Right ventricle myocardium inferior (tissue), 1 donor: ENCODE results near the gene ADORA1. TPM values are rescaled to one million over a fixed set of nuclear protein-coding genes. Genes with fewer than 3 reads are reported as not detected.

Source experiments
- ATAC-seq: fragments of 200-7000 bp; cut with Tn5 transposase; one replicate; pipeline ENCODE4 v1.9.1; 2020; ENCODE audit warnings: mild to moderate bottlenecking, moderate library complexity
- DNase-seq: peaks from one replicate; pipeline ENCODE4 v3.0.0; 2021; ENCODE audit errors: missing footprints
- intact Hi-C: fragments of 100-400 bp; cut with DNase I; formaldehyde crosslinking; loops from one replicate; pipeline ENCODE4 v1.11.0; 2022
- long read RNA-seq: library from polyadenylated mRNA; unstranded; transcript quantifications from one replicate; pipeline ENCODE4 v2.0.0, GENCODE V29; 2021
- total RNA-seq: library from RNA; stranded (reverse); fragmentation: NEBNext Ultra II Directional; extraction: Animal tissue kit (Norgen Biotek cat#: 25700); gene quantifications from one replicate; pipeline ENCODE4 v1.2.1, GENCODE V29; 2021
- donor health status: DM: no; HTN: yes; CAD: no; lungs with severe emphysema.

ADORA1 gene
- 19.0 TPM for total RNA-seq
- long read RNA-seq, partial matches to known transcripts: 9 of 23 reads
- long read RNA-seq, other reads (novel, unspliced or antisense): 11 of 23 reads

- intact Hi-C loops: loop anchor here (5.0 kb wide), 1 partner anchor 91 kb away; no protein-coding TSS in a partner anchor
- ATAC-seq (peak; percentile 88), DNase-seq (no peak)
Measured at GRCh38 chr1:203127666-203128430, at the start of gene ADORA1. TSS of gene ADORA1 (plus strand) at chr1:203127726. CDS start at chr1:203128842, 1,116 bp downstream.

- intact Hi-C loops: no loop called here
- ATAC-seq (no peak), DNase-seq (no peak)
Measured at GRCh38 chr1:203077956-203078355, 49.6 kb upstream of the ADORA1 start.

- DNase-seq (no peak), ATAC-seq (no peak)
- intact Hi-C loops: no loop called here
Measured at GRCh38 chr1:203078478-203078877, 49.0 kb upstream of the ADORA1 start.

- ATAC-seq: no peak
- no peak for DNase-seq
- intact Hi-C loops: no loop called here
Measured at GRCh38 chr1:203080456-203080855, 47.1 kb upstream of the ADORA1 start.

- no peak for ATAC-seq
- intact Hi-C loops: no loop called here
- no peak for DNase-seq
Measured at GRCh38 chr1:203081465-203082230, 45.9 kb upstream of the ADORA1 start.

GRCh38 chr1:203082231-203082505, 45.4 kb upstream of the ADORA1 start:
- ATAC-seq (no peak), DNase-seq (no peak)
- intact Hi-C loops: no loop called here

GRCh38 chr1:203082571-203083462, 44.7 kb upstream of the ADORA1 start:
- DNase-seq: no peak
- ATAC-seq: no peak
- intact Hi-C loops: no loop called here

GRCh38 chr1:203083463-203083921, 44.0 kb upstream of the ADORA1 start:
- intact Hi-C loops: no loop called here
- DNase-seq (no peak), ATAC-seq (no peak)

- no peak for DNase-seq
- intact Hi-C loops: no loop called here
- ATAC-seq: no peak
Measured at GRCh38 chr1:203084588-203085527, 42.7 kb upstream of the ADORA1 start.

GRCh38 chr1:203085528-203086406, 41.8 kb upstream of the ADORA1 start, which contains the start of gene MYOG:
TSS of gene MYOG (minus strand) at chr1:203086012. CDS start at chr1:203085961, 51 bp downstream.
- intact Hi-C loops: no loop called here
- DNase-seq (no peak), ATAC-seq (no peak)

- no peak for ATAC-seq
- intact Hi-C loops: no loop called here
- DNase-seq: no peak
Measured at GRCh38 chr1:203086992-203087763, 40.3 kb upstream of the ADORA1 start.

GRCh38 chr1:203088441-203088840, 39.1 kb upstream of the ADORA1 start:
- DNase-seq (no peak), ATAC-seq (no peak)
- intact Hi-C loops: no loop called here

GRCh38 chr1:203089001-203089650, 38.4 kb upstream of the ADORA1 start:
- intact Hi-C loops: no loop called here
- DNase-seq (no peak), ATAC-seq (no peak)

GRCh38 chr1:203089651-203090045, 37.9 kb upstream of the ADORA1 start:
- intact Hi-C loops: no loop called here
- ATAC-seq: no peak
- DNase-seq: no peak

- no peak for ATAC-seq
- intact Hi-C loops: no loop called here
- DNase-seq: no peak
Measured at GRCh38 chr1:203090421-203091198, 36.9 kb upstream of the ADORA1 start.
